ENCODE data around the gene EDIL3.

Gene EDIL3

GRCh38 chr5:83914199-83914598 lies 470.5 kb downstream of the EDIL3 start:
- no peak for DNase-seq (ENCODE audit: low read depth, low spot score)

GRCh38 chr5:83913593-83913992 lies 471.1 kb downstream of the EDIL3 start:
- DNase-seq (ENCODE audit: low read depth, low spot score), result no peak

GRCh38 chr5:83911367-83911919 lies 473.2 kb downstream of the EDIL3 start:
- no peak for DNase-seq (ENCODE audit: low read depth, low spot score)

- DNase-seq (ENCODE audit: low read depth, low spot score), result no peak
Measured at GRCh38 chr5:83900306-83900705, 484.4 kb downstream of the EDIL3 start.

- no peak for DNase-seq (ENCODE audit: low read depth, low spot score)
Measured at GRCh38 chr5:83899326-83899970, 485.2 kb downstream of the EDIL3 start.

GRCh38 chr5:83895860-83896259 lies 488.8 kb downstream of the EDIL3 start:
- DNase-seq (ENCODE audit: low read depth, low spot score), result no peak

- no peak for DNase-seq (ENCODE audit: low read depth, low spot score)
Measured at GRCh38 chr5:83891261-83891660, 493.4 kb downstream of the EDIL3 start.
